ENCODE measurements around the gene PSMD5. TPM values are rescaled to one million over a fixed set of nuclear protein-coding genes. Genes with fewer than 3 reads are reported as not detected.
A peak's percentile ranks its signal among the peaks of the same experiment; 100 is the strongest.

The PSMD5 gene
- total RNA-seq, 1 experiment from 2014 or later = 86.4 TPM

DNA sequence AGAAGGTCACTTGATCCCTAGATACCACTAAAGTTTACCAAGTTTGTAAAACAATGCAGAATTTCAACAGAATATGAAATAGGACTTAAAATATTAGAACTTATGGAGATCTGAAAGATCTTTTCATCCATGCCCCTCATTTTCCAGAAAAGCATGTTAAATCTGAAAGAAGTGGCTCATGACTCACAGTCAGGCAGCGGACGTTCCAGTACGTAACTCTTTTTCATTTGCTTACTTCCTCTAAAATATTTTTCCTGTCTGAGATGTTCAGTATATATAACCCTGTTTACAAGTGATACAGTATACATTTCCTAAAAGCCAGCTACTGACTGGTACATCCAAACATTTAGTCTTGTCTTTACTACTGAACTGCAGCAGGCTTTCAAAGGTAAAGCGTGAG, 71.8 kb downstream of the PSMD5 start:
- Histone ChIP-seq H2AFZ (no peak overlapping the region), H4K20me1 (ENCODE audit: insufficient read depth) (no peaks in the 10 kb centered on the region; the same call in 1 of the 2 replicates), H3K4me3 (no peak overlapping the region), H3K4me1 (replicated peaks; ENCODE audit: insufficient read depth) (peaks cover 35% of the 10 kb centered on the region), H3K9me2 (ENCODE audit: insufficient read depth) (no peaks in the 10 kb centered on the region), H3K27me3 (ENCODE audit: insufficient read depth, low read depth) (no peaks in the 10 kb centered on the region), H3K36me3 (ENCODE audit: low read depth) (peaks cover 24% of the 10 kb centered on the region), H3K27ac (no peak overlapping the region), H3K79me2 (ENCODE audit: low read depth) (no peaks in the 10 kb centered on the region), H3F3A (ENCODE audit: insufficient read depth, low read depth) (peaks cover 32% of the 10 kb centered on the region), H3K9me3 (ENCODE audit: insufficient read depth, low read depth) (no peaks in the 10 kb centered on the region), H3K4me2 (no peak overlapping the region)
- intact Hi-C loops (cut with micrococcal nuclease; ENCODE audit: unreplicated experiment) = no loop called here
- DNase-seq = no peak
- ChIA-PET CTCF (no interaction called here), POLR2A (ENCODE audit: unreplicated experiment) (no interaction called here)
- TF ChIP-seq, protein P1, sequence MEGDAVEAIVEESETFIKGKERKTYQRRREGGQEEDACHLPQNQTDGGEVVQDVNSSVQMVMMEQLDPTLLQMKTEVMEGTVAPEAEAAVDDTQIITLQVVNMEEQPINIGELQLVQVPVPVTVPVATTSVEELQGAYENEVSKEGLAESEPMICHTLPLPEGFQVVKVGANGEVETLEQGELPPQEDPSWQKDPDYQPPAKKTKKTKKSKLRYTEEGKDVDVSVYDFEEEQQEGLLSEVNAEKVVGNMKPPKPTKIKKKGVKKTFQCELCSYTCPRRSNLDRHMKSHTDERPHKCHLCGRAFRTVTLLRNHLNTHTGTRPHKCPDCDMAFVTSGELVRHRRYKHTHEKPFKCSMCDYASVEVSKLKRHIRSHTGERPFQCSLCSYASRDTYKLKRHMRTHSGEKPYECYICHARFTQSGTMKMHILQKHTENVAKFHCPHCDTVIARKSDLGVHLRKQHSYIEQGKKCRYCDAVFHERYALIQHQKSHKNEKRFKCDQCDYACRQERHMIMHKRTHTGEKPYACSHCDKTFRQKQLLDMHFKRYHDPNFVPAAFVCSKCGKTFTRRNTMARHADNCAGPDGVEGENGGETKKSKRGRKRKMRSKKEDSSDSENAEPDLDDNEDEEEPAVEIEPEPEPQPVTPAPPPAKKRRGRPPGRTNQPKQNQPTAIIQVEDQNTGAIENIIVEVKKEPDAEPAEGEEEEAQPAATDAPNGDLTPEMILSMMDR (conservative IDR thresholded peaks at IDR 0.05) = no peak
- no peak for TF ChIP-seq EZH2 (IDR thresholded peaks at IDR 0.05; ENCODE audit: low read depth)
- BruUV-seq (replicated peaks) = no TSS peak

DNA sequence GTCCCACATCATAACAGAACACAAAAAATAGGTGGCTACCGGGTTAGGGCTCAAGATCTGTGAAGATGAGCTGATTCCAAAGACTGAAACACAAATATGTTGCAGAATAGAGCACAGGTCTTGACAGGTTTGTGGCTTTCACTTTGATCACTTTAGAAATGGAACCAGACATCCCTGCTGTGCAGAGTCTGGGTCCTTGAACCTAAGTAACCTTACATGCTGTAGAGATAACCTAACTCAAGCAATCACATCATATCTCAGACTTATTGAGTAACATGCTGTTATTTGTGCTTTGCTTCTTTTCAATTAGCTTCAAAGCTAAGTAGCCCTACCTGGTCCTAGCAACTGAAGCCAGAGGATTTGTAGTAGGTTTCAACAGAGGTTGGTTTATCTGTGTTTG, 73.8 kb downstream of the PSMD5 start:
- Histone ChIP-seq H4K20me1 (ENCODE audit: insufficient read depth) (no peaks in the 10 kb centered on the region; the same call in 1 of the 2 replicates), H3K9me2 (ENCODE audit: insufficient read depth) (no peaks in the 10 kb centered on the region), H3K9me3 (ENCODE audit: insufficient read depth, low read depth) (no peaks in the 10 kb centered on the region), H3K27me3 (ENCODE audit: insufficient read depth, low read depth) (no peaks in the 10 kb centered on the region), H3K4me3 (no peak overlapping the region), H3F3A (ENCODE audit: insufficient read depth, low read depth) (peaks cover 32% of the 10 kb centered on the region), H3K4me2 (no peak overlapping the region), H2AFZ (no peak overlapping the region), H3K4me1 (replicated peaks; ENCODE audit: insufficient read depth) (peaks cover 35% of the 10 kb centered on the region), H3K36me3 (ENCODE audit: low read depth) (peaks cover 24% of the 10 kb centered on the region), H3K27ac (0 out of 2 replicates have a peak overlapping the region, but pooled peaks have one; percentile 31), H3K79me2 (ENCODE audit: low read depth) (no peaks in the 10 kb centered on the region)
- POLR2A ChIA-PET (ENCODE audit: unreplicated experiment) = no interaction called here
- DNase-seq = no peak
- BruUV-seq (replicated peaks) = no TSS peak
- intact Hi-C loops (cut with micrococcal nuclease; ENCODE audit: unreplicated experiment) = no loop called here
- CTCF ChIA-PET = no interaction called here
- no peak for TF ChIP-seq EZH2 (IDR thresholded peaks at IDR 0.05; ENCODE audit: low read depth)
- TF ChIP-seq, protein P1 (conservative IDR thresholded peaks at IDR 0.05) = no peak

DNA sequence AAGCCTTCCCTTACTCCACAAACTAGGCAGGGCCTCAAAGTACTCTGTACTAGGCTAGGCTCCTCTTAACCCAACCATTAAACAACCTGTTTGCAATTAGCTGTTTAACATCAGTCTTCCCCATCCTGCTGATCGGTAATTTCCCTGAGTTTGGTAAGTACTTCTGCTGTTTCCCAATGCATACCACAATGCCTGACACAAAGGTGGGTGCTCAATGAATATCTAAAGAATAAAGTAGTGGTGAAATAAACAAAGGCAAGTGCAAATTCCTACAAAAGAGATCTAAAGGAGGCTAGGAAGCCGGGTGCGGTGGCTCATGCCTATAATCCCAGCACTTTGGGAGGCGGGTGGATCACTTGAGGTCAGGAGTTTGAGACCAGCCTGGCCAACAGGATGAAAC, 74.5 kb downstream of the PSMD5 start:
- H3K36me3 ChIP-seq (ENCODE audit: low read depth) = peaks cover 26% of the 10 kb centered on the region
- TF ChIP-seq EZH2 (IDR thresholded peaks at IDR 0.05; ENCODE audit: low read depth) = no peak
- TF ChIP-seq, protein P1 (conservative IDR thresholded peaks at IDR 0.05) = no peak
- intact Hi-C loops (cut with micrococcal nuclease; ENCODE audit: unreplicated experiment) = no loop called here
- no peaks in the 10 kb centered on the region; the same call in 1 of the 2 replicates for H4K20me1 ChIP-seq (ENCODE audit: insufficient read depth)
- no peak overlapping the region for H2AFZ ChIP-seq
- H3F3A ChIP-seq (ENCODE audit: insufficient read depth, low read depth) = peaks cover 30% of the 10 kb centered on the region
- peak overlapping the region; percentile 48 for H3K4me2 ChIP-seq
- peak overlapping the region; percentile 43 for H3K27ac ChIP-seq
- ChIA-PET CTCF (no interaction called here), POLR2A (ENCODE audit: unreplicated experiment) (no interaction called here)
- H3K9me3 ChIP-seq (ENCODE audit: insufficient read depth, low read depth) = no peaks in the 10 kb centered on the region
- DNase-seq = no peak
- H3K4me3 ChIP-seq = 0 out of 2 replicates have a peak overlapping the region, but pooled peaks have one; percentile 6
- H3K9me2 ChIP-seq (ENCODE audit: insufficient read depth) = no peaks in the 10 kb centered on the region
- H3K4me1 ChIP-seq (replicated peaks; ENCODE audit: insufficient read depth) = peaks cover 35% of the 10 kb centered on the region
- no peaks in the 10 kb centered on the region for H3K79me2 ChIP-seq (ENCODE audit: low read depth)
- no TSS peak for BruUV-seq (replicated peaks)
- H3K27me3 ChIP-seq (ENCODE audit: insufficient read depth, low read depth) = no peaks in the 10 kb centered on the region

Measured in PC-9 (cell line).